Measurements from ENCODE around the gene NAGK. TPM values are rescaled to one million over a fixed set of nuclear protein-coding genes. Genes with fewer than 3 reads are reported as not detected.
"Not testable (repeated sequence)": the region's sequence is repeated elsewhere in the genome, so short reads cannot be mapped to it uniquely, and the experiment has no call there.

Gene NAGK
- total RNA-seq, 2 experiments from 2014 or later, result 97.8 to 211 TPM

- H3K36me3 ChIP-seq (ENCODE audit: insufficient read depth, low read length); H3K79me2 ChIP-seq (ENCODE audit: insufficient read depth, low read depth, low read length); H3K9me2 ChIP-seq (ENCODE audit: insufficient read depth, low read length); H4K20me1 ChIP-seq (ENCODE audit: insufficient read depth, low read length); H3K27ac ChIP-seq (ENCODE audit: low read depth, low read length, poor library complexity, severe bottlenecking); H3K4me3 ChIP-seq (ENCODE audit: low read depth, low read length, poor library complexity, severe bottlenecking); BruUV-seq (replicated peaks); H3K4me1 ChIP-seq (ENCODE audit: insufficient read depth, low read length, poor library complexity, severe bottlenecking); H3K9me3 ChIP-seq (ENCODE audit: low read length): not testable (repeated sequence)
- TF ChIP-seq CTCF (conservative IDR thresholded peaks at IDR 0.05; ENCODE audit: low read length), result peak; percentile 70
- Histone ChIP-seq H3K4me2 (ENCODE audit: low read length) (peak overlapping the region; percentile 47; the same call in 1 of the 2 replicates), H2AFZ (ENCODE audit: low read length) (peak overlapping the region; percentile 76)
- ChIA-PET CTCF (ENCODE audit: unreplicated experiment) (interaction anchor here (1.1 to 1.9 kb wide), 3 partner anchors 46 to 131 kb away, joined by 5 to 7 read pairs (median 5); no protein-coding TSS in a partner anchor), POLR2A (interaction anchor here (2.3 kb wide), 1 partner anchor 47 kb away, joined by 9 read pairs; no protein-coding TSS in a partner anchor)
- intact Hi-C loops (cut with micrococcal nuclease; ENCODE audit: unreplicated experiment), result loop anchor here (2.0 kb wide), 1 partner anchor 47 kb away; no protein-coding TSS in a partner anchor
- DNase-seq (ENCODE audit: low spot score), result peak; percentile 53
These were observed 44.8 kb upstream of the NAGK start for GRCh38 chr2:71023553-71024243.

GRCh38 chr2:71036296-71036695 is 32.2 kb upstream of the NAGK start:
- H2AFZ ChIP-seq (ENCODE audit: low read length); H3K9me3 ChIP-seq (ENCODE audit: low read length); H4K20me1 ChIP-seq (ENCODE audit: insufficient read depth, low read length); H3K4me2 ChIP-seq (ENCODE audit: low read length); H3K4me1 ChIP-seq (ENCODE audit: insufficient read depth, low read length, poor library complexity, severe bottlenecking); intact Hi-C loops (cut with micrococcal nuclease; ENCODE audit: unreplicated experiment); POLR2A ChIA-PET; H3K79me2 ChIP-seq (ENCODE audit: insufficient read depth, low read depth, low read length); DNase-seq (ENCODE audit: low spot score); H3K4me3 ChIP-seq (ENCODE audit: low read depth, low read length, poor library complexity, severe bottlenecking); H3K9me2 ChIP-seq (ENCODE audit: insufficient read depth, low read length); BruUV-seq (replicated peaks); H3K36me3 ChIP-seq (ENCODE audit: insufficient read depth, low read length); CTCF ChIA-PET (ENCODE audit: unreplicated experiment); H3K27ac ChIP-seq (ENCODE audit: low read depth, low read length, poor library complexity, severe bottlenecking): not testable (repeated sequence)

GRCh38 chr2:71042287-71042686 is 26.2 kb upstream of the NAGK start:
- Histone ChIP-seq H3K27ac (ENCODE audit: low read depth, low read length, poor library complexity, severe bottlenecking) (no peak overlapping the region), H4K20me1 (ENCODE audit: insufficient read depth, low read length) (no peaks in the 10 kb centered on the region), H3K4me2 (ENCODE audit: low read length) (no peak overlapping the region), H3K9me2 (ENCODE audit: insufficient read depth, low read length) (no peaks in the 10 kb centered on the region), H2AFZ (ENCODE audit: low read length) (no peak overlapping the region), H3K9me3 (ENCODE audit: low read length) (no peaks in the 10 kb centered on the region), H3K4me1 (ENCODE audit: insufficient read depth, low read length, poor library complexity, severe bottlenecking) (no peaks in the 10 kb centered on the region), H3K4me3 (ENCODE audit: low read depth, low read length, poor library complexity, severe bottlenecking) (no peak overlapping the region), H3K79me2 (ENCODE audit: insufficient read depth, low read depth, low read length) (no peaks in the 10 kb centered on the region), H3K36me3 (ENCODE audit: insufficient read depth, low read length) (no peaks in the 10 kb centered on the region)
- no peak for DNase-seq (ENCODE audit: low spot score)
- intact Hi-C loops (cut with micrococcal nuclease; ENCODE audit: unreplicated experiment), result no loop called here
- TF ChIP-seq CTCF (conservative IDR thresholded peaks at IDR 0.05; ENCODE audit: low read length), result no peak
- TF ChIP-seq EZH2phosphoT487 (IDR thresholded peaks at IDR 0.05; ENCODE audit: borderline replicate concordance, low read depth, low read length), result no peak
- POLR2A ChIA-PET, result no interaction called here
- no TSS peak for BruUV-seq (replicated peaks)
- CTCF ChIA-PET (ENCODE audit: unreplicated experiment), result no interaction called here

All from OCI-LY7 (cell line).